HG02798 (cell line): ENCODE results near the gene LIN54.
"Not testable (repeated sequence)": the region's sequence is repeated elsewhere in the genome, so short reads cannot be mapped to it uniquely, and the experiment has no call there.

Source experiments
- ATAC-seq: cut with Tn5 transposase; IDR thresholded peaks from one replicate; pipeline ENCODE4 v1.9.1; 2021; ENCODE audit warnings: mild to moderate bottlenecking; ENCODE audit not compliant: unreplicated experiment, poor library complexity

The LIN54 gene

DNA sequence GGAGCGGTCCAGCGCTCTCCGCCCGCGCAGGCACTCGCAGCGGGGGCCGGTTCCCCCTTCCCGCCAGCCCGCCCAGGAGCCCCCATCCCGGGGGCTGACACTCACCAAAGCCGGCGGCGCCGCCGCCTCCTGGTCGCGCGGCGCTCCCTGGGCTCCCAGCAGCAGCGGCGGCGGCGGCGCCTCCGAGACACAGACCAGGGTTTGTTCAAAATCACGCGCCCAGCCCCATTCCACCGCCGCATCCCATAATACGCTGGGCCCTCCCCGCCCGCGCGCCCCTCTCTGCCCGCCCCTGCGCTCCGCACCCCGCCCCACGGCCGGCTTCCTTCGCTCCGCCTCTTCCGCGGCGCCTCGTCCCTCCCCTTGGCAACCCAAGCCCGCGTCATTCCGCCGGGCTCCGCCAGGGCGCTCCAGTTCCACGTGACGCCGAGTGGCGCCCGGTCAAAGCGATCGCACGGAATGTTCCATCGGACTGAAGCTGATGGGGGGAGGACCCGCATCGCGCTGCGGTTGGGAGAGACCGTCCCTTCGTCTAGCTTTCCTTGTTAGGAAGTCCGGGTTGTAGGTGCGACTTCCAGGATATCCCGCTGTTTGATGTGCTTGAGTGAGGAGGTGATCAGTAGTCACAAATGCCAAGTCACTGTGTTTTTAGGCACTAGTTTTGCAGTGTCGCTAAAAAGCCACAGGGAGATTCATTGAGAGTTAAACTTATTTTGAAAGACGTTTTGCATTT, 2.2 kb upstream of the LIN54 start:
- peak; percentile 90 for ATAC-seq

DNA sequence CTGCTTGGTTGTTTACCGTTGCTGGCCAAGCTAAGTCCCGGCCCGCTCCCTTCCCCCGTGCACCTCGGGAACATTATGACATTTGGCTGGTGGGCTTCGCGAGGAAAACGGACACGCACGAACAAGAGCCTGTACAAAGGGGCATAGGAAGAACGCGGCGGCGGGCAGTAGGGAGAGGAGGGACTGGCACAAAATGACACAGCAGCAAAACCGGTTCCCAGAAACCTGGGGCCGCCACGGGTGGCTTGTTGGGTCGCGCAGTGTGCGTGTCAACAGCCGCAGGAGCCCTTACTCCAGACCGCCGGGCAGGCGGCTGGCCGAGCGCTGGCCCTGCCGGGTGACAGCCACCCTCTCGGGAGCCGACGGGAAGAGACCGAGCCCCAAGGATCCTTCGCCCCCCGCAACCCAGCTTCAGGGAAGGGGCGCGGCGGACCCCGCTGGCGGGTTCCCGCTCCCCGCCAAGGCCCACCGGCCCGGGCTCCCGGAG, 1.6 kb upstream of the LIN54 start:
- peak; percentile 12 for ATAC-seq

DNA sequence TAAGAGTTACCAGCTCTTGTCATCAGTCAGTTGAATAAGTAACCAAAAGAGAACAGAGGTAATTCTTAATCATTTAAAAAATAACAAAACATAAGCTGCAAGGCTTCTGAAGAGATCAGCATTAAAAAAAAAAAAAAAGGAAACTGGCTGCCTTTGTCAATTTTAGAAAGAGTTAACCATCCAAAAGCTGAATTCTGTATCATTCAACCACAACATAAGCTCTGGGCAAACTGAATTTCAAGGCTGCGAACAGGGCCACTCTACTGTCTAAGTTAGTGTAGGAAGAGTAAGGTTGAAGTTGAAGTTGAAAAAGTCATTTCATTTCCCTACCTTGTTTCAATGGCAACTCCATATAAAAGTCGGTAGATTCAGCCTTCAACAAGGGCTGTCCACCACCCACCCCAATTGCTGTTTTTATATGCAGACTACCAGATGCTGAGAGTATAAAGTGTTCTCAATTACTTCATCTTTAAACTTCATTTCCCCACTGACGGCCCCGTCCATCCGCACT, 1.1 kb upstream of the LIN54 start:
- ATAC-seq = no peak

GRCh38 chr4:83010111-83010521, 507 bp downstream of the LIN54 start:
- no peak for ATAC-seq

DNA sequence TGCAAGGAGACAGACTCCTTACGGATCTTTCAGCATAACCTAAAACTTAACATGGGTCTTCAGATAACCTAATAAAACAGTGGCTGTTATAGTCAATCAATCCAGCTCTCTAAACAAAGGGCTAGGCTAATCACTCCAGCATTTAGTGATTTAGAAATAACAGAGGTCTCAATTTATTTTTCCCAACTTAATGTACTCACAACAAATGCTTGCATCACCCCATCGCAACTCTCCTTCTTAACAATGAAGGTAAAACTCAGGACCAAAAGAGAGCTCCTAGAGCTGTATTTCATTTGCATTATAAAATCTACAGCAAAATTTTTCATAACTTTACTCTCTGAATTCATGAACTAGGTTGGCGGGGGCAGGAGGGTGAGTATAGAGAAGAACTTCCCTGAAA, 1.1 kb downstream of the LIN54 start:
- ATAC-seq = no peak

DNA sequence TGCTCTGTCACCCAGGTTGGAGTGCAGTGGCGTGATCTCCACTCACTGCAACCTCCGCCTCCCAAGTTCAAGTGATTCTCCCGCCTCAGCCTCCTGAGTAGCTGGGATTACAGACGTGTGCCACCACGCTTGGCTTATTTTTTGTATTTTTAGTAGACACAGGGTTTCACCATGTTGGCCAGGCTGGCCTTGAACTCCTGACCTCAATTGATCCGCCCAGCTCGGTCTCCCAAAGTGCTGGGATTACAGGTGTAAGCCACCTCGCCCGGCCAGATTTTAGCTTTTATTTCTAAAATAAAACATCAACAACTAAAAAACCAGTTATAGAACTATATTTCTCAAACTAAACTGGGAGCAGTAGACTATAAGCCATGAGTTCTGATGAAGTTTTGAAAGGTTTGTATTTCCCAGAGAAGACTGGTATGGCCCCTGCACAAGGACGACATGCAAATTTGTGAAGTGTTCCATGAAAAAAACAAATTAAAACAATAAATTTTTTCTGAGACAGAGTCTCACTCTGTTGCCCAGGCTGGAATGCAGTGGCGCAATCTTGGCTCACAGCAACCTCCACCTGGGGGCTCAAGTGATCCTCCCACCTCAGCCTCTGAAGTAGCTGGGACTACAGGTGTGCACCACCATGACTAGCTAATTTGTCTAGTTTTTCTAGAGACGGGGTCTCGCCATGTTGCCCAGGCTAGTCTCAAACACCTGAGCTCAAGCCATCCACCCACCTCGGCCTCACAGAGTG, 7.4 kb downstream of the LIN54 start:
- not testable (repeated sequence) for ATAC-seq

DNA sequence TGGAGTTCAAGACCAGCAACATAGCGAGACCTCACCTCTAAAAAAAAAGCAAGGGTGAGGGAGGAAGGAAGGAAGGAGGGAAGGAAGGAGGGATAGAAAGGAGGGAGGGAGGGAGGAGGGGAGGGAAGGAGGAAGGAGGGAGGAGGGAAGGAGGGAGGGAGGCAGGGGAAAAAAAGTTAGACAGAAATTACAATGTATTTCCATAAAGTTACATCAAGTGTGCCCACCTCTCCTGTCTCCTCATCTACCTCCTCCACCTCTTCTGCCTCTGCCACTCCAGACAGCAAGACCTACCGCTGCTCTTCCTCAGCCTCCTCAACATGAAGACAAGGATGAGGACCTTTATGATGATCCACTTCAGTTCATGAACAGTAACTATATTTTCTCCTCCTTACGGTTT, 8.3 kb downstream of the LIN54 start:
- ATAC-seq = no peak

DNA sequence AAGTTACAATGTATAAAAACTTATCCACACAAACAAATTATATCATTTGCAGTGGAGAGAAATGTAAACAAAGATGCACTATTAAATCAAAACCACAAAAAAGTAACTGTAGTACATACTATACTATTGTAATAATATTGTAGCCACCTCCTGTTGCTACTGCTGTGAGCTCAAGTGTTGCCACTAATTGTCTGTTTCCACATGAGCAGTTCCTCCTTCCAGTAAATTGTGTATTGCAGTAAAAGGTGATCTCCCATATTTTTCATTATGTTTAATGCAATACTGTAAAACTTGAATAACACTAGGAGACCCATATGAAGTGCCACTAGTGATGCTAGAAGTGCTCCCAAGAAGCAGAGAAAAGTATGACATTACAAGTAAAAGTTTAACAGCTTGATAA, 11.7 kb downstream of the LIN54 start:
- ATAC-seq = no peak

DNA sequence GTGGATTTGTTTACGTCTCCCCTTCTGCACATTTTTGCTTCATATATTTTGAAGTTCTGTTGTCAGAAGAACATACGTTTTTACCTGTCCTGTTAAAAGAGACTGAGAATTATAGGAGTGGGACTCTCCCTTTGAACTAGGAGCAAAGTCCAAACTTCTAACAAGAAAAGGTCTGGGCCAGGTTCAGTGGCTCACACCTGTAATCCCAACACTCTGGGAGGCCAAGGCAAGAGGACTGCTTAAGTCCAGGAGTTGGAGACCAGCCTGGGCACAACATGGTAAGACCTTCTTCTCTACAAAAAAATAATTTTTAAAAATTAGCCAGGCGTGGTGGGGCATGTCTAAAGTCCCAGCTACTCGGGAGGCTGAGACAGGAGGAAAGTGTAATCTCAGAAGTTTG, 15.8 kb downstream of the LIN54 start:
- ATAC-seq = no peak

DNA sequence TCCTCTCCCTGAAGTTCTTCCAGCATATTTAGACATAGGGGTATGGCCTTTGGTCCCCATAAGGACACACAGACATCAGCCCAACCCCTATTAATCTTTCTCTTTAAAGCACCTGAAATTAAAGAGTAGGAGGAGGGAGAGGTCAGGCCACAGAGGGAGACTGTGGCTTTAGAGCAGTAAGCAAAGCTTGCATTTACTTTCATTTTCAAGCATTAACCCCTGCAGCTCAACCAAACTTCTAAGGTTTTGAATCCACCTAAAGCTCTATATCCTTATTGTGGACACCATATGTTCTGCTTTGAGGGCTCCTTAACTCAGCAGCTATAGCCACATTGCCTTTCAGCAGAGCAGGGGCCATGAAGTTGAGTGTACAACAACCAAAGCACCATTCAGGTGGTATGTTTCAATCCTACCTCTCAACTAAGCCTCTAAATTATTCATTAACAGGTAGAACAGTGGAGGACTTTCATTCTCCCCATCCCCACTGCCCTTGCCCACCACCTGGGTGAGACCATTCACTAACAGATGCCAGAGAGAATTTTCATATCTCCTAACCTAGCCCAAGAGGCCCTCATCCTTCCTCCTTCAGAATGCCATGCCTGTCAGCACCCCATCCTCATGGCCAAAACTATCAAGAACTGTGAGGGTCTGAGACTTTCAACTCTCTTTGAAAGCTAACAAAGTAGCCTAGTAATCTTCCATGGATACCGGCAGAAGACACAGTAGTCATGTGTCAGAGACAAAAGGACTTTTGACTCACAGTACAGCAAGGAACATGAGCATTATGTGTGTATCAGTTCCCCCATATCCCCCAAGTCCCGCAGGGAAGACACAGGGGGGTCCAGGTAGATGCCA, 20.8 kb downstream of the LIN54 start:
- peak; percentile 95 for ATAC-seq

DNA sequence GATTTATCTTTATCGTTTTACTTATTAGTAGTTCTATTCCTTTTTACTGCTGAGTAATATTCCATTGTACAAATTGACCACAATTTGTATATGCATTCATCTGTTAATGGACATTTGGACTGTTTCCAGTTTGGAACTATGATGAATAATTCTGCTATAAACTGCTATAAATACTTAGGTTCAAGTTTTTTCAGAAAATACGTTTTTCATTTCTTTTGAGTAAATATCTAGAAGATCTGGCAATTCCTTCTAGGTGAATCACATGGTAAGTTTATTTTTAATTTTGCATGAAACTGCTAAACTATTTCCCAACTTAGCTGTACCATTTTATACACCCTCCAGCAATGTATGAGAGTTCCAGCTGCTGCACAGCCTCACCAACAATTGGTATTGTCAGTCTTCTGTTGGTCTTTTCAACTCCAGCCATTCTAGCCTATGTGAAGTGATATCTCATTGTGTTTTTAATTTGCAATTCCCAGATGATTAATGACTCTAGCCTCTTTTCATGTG, 22.2 kb downstream of the LIN54 start:
- no peak for ATAC-seq

GRCh38 chr4:82987519-82987918, 23.1 kb downstream of the LIN54 start:
- not testable (repeated sequence) for ATAC-seq

- no peak for ATAC-seq
Observed at GRCh38 chr4:82984459-82984858, 26.2 kb downstream of the LIN54 start.

- no peak for ATAC-seq
Observed at GRCh38 chr4:82983444-82983843, 27.2 kb downstream of the LIN54 start.

- ATAC-seq = no peak
Observed at GRCh38 chr4:82981138-82981537, 29.5 kb downstream of the LIN54 start.

DNA sequence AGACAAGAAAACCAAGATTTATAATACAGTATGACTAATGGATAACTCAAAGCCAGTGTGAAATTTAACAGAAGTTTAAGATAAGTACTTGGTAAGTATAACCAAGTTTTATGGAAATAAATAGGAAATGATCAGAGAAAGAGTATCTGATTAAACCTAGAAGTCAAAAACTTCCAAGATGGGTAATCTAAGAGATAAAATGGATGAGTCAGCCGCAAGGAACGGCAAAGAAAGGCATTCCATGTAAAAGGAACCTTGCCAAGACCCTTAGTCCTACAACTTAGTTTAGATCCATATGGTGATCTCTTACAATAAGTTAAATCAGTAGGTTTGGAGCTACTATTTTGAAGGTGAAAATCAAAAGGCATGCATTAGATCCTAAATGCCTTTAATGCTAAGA, 34.8 kb downstream of the LIN54 start:
- ATAC-seq = no peak

DNA sequence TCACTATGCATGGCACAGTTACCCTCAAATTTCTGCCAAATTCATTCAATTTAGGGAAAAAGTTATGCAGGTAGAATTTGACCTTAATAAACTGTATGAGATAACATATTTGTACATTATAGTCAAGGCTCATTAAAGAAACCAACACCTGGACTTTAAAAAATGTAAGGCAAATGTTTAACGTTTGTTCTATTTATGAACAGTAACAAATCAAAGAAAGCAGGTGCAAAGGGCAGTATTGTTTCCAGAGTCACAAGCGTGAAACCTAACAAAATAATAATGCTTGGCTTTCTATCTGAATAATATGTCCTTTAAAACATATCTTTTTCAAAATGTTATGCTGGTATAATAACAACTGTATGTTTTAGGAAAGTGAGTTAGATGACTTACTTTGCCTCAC, 41.2 kb downstream of the LIN54 start:
- no peak for ATAC-seq

- ATAC-seq = peak; percentile 81
Observed at GRCh38 chr4:82968972-82969371, 41.7 kb downstream of the LIN54 start.

DNA sequence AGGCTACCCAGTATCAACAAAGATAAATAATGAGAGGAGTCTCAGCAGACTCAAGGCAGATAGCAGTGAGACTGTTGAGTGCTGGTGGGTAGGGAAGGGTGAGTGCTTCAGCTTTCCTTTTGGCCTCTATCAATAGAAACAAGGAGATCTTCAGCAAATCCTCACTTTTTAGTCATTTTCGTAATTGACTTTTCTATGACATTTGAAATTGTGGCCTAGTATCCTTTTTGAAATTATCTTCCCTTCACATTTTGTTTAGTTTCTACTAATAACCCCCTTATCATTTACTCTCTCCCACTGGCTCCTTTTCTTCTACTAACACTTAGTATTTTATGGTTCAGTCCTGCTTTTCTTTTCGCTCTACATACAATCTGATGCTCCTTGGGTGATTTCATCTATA, 44.9 kb downstream of the LIN54 start:
- no peak for ATAC-seq

GRCh38 chr4:82957045-82957444, 53.6 kb downstream of the LIN54 start:
- ATAC-seq = no peak
